Measurements from ENCODE around the gene SLC18A3.

- no peak for TF ChIP-seq POLR2A (IDR thresholded peaks at IDR 0.05; ENCODE audit: low read length)
- no peak for TF ChIP-seq GATA1 (IDR thresholded peaks at IDR 0.05; ENCODE audit: low read depth, low read length)
Observed at GRCh38 chr10:49628599-49628998, 18.5 kb downstream of the SLC18A3 start.
